HG02840 (cell line): Measurements from ENCODE around the gene YOD1.
"Not testable (repeated sequence)": the region's sequence is repeated elsewhere in the genome, so short reads cannot be mapped to it uniquely, and the experiment has no call there.

Experiments used
- ATAC-seq: cut with Tn5 transposase; IDR thresholded peaks from one replicate; pipeline ENCODE4 v1.9.1; 2021; ENCODE audit warnings: mild to moderate bottlenecking, moderate library complexity, moderate number of reproducible peaks; ENCODE audit not compliant: unreplicated experiment, low FRiP score

YOD1 gene

GRCh38 chr1:207050480-207051190, 373 bp downstream of the YOD1 start:
- ATAC-seq, result no peak

GRCh38 chr1:207049974-207050391, 1.0 kb downstream of the YOD1 start:
- no peak for ATAC-seq

DNA sequence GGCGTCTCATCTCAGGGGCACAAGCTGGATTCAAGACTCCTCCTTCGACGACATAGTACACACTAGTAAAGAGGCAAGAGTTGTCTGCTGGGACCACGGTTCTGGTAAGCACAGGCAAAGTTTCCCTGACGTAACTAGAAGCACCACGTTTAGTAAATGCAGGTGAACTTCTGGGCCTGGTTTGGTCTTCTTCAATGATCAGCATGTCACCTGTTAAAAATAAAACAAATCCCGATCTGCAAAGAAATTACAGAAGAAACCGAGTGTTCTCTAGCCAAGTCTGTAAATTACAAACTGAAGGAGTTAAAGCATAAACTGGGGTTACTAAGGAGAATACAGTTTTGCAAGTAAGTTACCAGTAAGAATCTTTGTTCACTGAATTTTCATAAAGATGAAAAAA, 1.5 kb downstream of the YOD1 start:
- no peak for ATAC-seq

GRCh38 chr1:207049054-207049453, 2.0 kb downstream of the YOD1 start:
- ATAC-seq, result no peak

DNA sequence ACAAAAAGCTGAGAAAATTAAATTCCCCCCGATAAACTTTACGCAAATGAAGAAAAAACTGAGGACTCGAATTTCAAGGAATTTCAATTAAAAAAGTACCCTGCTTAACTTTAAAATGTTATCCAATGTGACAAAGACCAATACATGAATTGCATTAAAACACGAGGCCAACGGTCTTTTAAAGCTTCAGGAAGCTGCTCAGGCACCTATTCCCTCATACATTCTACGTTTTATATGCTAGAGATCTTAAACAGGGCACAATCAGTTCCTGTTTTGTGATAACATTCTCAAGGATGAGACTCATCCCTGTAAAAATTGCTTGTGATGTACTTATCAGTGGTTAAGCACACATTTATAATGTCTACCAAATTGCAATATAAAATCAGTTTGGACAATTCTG, 3.0 kb downstream of the YOD1 start:
- ATAC-seq, result no peak

- ATAC-seq, result no peak
Measured at GRCh38 chr1:207047505-207047904, 3.5 kb downstream of the YOD1 start.

- no peak for ATAC-seq
Measured at GRCh38 chr1:207045453-207045852, 5.6 kb downstream of the YOD1 start.

- not testable (repeated sequence) for ATAC-seq
Measured at GRCh38 chr1:207041397-207041796, 9.6 kb downstream of the YOD1 start.

DNA sequence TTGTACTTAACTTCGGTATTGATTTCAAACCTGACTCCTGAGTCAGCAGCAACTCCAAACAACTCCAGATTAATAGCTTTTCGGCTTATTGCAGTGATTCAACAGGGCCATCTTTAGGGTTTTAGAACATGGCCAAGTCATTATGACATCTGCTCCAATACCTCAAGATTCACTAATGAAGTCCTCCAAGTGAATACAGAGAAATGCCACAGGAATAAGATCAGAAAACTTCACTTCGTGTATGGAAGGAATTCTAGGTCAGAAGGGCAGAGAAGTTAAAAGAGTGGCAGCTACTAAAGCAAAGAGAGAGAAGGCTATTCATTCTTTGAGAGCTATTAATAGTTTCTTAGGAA, 10.9 kb downstream of the YOD1 start:
- ATAC-seq, result no peak

- ATAC-seq, result no peak
Measured at GRCh38 chr1:207039380-207040180, 11.4 kb downstream of the YOD1 start.

DNA sequence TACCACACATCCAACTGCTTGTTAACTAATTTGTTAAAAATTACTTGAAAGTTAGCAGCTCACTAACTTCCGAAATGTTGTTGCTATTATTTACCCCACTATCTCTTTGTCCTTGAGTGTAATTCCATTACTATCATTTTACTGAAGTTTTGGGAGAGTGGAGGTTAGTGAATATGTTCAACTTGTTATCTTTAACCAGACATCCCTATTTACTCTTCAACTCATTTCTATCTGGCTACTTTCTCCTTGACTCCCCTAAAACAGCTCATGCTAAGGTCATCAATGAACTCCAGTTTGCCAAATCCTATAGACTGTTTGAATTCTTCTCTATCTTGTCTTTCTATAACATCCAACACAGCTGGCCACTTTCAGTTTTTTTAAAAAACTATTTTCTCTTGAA, 14.1 kb downstream of the YOD1 start:
- ATAC-seq, result no peak

DNA sequence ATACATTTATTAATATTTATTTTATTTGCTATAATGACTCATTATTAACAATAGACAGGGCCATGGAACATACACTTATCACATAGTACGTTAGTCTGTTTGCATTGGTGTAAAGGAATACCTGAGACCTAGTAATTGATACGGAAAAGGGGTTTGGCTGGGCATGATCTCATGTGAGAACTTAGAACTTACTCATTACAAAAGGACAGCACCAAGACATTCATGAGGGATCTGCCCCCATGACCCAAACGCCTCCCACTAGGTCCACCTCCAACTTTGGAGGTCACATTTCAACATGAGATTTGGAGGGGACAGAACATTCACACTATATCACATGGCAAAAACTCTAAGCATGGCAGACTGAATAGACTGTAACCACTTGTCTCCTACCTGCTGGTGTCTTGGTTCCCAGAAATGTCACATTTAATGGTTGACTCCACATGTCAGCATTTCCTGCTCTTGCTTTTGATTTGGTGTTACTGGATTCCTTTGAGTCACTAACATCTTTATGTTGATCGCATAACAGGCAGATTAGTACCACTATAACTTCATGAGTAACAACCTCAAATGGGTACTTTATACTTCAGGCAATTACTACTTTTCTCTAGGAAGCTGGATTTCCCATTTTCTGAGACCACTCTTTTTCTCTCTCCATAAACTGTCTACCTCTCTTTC, 15.0 kb downstream of the YOD1 start:
- no peak for ATAC-seq

GRCh38 chr1:207034998-207035397, 16.0 kb downstream of the YOD1 start:
- ATAC-seq, result no peak

DNA sequence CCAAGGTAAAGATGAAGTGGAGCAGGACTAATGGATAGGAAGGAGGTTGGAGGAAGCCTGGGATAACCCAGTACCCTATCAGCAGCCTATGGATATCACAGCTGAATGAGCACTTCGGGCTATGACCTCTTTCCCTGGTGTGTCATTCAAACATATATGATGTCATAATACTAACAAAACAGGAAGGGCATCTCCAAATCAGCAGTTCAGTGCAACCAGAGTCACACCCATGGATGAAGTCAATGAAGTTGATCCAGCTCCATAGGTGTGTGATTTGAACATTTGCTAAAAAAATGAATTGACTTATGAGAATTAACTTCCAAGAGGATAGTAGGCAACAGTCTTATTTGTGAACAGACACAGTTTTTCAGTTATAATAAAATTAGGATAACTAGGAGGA, 16.8 kb downstream of the YOD1 start:
- ATAC-seq, result no peak

DNA sequence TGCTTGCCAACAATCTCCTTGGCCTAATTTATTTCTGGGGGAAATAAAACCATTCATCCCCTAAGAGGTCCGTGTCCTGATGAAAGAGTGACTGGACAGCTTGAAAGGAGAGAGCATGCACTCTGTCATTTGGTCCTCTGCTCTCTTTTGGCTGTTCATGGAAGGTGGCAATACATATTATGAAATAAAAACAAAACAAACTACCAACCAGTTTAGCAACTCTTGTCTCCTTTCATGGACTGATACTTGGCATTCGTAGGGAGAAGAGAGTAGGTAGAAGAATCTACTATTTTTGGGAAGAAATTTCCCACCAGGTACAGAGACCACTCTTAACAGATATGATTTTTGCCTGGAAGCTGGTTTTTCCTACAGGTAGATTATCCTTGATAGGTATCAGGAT, 17.7 kb downstream of the YOD1 start:
- ATAC-seq, result no peak

GRCh38 chr1:207032528-207033017, 18.4 kb downstream of the YOD1 start, which contains the start of gene C1orf116:
Gene C1orf116 (minus strand): TSS chr1:207032756. CDS start chr1:207027598, 5,158 bp downstream.
- no peak for ATAC-seq

GRCh38 chr1:207031632-207032264, 19.3 kb downstream of the YOD1 start:
- ATAC-seq, result no peak

GRCh38 chr1:207031016-207031415, 20.0 kb downstream of the YOD1 start:
- ATAC-seq, result no peak

DNA sequence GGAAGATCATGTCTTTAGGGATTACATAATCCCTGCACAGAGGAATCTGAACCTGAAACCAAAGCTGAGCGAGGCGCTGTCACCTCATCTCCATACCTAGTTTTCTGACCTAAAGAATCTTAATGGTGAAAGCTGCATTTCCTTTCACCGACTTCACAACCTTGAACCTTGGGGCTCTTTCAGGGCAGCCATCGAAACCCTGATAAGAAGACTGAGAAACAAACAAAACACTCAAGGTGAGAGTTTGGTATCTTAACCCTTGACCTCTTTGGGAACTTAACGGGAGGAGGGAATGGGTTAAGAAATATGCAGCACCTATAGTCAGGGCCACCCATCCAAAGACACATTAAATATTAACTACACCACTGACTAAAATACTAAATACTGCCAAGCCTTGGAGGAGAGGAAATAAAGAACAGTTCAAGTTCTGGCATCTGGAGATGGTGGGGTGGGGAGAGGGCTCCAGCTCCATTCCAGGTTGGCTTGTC, 20.4 kb downstream of the YOD1 start:
- ATAC-seq, result no peak

DNA sequence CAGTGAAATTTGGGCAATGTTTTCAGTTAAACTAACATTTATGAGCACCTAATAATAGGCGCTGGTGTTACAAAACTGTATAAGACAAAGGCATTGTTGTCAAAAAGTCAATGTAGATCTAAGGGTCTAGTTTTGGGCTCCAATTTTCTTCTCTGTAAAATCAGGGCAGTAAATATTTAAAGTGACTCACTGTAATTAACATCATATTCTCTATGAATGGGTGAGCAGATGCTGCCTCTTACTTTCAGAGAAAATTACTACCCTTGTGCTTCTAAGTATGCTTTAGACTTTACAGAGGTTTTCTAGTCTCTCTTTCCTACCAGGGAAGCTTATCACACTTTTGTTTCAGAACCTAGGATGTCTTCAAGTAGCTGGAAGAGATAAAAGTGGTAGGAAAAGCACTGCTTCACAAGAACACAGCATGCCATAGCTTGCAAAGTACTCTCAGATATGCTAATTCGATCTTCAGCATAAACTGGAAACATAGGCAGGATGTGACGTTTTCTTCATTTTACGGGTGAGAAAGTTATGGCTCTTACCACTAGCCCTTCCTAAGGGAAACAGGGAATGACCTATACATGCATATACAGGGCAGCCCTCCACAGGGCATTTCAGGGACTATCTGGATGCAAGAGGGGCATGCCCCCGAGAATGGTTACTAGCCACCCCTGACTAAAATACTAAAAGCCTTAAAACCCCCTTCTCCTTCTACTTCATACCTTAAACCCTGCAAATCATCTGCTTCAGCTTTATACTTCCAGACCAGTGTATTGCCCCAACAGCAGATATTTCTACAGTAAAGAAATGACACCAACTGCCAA, 21.1 kb downstream of the YOD1 start:
- no peak for ATAC-seq
